ENCODE results near the gene AP2B1.
"Not testable (repeated sequence)": the region's sequence is repeated elsewhere in the genome, so short reads cannot be mapped to it uniquely, and the experiment has no call there.

The AP2B1 gene

DNA sequence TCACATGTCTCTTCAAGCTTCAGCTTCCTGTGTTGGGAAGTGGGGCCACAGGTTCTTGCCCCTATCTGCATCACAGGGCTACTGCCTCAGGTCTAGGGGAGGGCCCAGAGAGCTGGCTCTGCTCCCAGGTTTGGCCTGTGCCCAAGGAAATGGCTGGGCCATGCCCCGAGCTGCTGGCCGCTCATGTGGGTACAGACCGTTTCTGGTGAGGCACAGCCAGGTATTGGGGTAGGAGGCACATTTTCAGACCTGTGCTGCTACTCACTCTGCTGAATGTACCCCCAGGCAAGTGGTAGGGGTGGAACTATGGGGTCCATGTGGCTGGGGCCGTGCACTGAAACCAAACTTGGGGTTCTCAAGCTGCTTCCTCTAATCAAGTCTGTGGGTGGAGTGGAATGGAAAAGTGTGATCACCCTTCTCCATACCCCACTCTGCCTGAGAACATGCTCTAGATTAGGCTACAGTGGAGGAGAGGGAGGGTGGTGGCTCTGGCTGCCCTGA, 161.3 kb downstream of the AP2B1 start:
- no peak overlapping the region for H3K4me3 ChIP-seq (ENCODE audit: low read depth, low read length)
- no peak for DNase-seq (ENCODE audit: low read depth)
- TF ChIP-seq, protein P1, sequence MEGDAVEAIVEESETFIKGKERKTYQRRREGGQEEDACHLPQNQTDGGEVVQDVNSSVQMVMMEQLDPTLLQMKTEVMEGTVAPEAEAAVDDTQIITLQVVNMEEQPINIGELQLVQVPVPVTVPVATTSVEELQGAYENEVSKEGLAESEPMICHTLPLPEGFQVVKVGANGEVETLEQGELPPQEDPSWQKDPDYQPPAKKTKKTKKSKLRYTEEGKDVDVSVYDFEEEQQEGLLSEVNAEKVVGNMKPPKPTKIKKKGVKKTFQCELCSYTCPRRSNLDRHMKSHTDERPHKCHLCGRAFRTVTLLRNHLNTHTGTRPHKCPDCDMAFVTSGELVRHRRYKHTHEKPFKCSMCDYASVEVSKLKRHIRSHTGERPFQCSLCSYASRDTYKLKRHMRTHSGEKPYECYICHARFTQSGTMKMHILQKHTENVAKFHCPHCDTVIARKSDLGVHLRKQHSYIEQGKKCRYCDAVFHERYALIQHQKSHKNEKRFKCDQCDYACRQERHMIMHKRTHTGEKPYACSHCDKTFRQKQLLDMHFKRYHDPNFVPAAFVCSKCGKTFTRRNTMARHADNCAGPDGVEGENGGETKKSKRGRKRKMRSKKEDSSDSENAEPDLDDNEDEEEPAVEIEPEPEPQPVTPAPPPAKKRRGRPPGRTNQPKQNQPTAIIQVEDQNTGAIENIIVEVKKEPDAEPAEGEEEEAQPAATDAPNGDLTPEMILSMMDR (conservative IDR thresholded peaks at IDR 0.05; ENCODE audit: low read depth, low read length), result no peak

DNA sequence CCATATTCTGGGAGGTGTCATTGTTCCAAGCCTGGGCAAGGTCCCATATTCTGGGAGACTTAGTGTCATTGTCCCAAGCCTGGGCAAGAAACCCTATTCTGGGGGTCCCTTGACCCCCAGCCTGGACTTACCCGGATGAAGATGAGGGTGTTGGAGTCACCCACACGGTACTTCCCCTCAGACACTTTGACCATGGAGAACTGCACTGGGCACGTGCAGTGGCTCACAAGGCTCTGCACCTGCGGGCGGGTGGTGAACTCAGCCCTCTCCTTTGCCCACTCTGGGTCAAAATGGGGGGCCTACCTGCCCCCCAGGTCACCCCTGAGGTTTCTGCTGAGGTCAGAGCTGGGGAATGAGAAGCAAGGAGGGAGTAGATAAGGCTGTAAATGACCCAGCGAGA, 161.9 kb downstream of the AP2B1 start:
- DNase-seq (ENCODE audit: low read depth), result no peak
- TF ChIP-seq, protein P1 (conservative IDR thresholded peaks at IDR 0.05; ENCODE audit: low read depth, low read length), result no peak
- no peak overlapping the region for H3K4me3 ChIP-seq (ENCODE audit: low read depth, low read length)

DNA sequence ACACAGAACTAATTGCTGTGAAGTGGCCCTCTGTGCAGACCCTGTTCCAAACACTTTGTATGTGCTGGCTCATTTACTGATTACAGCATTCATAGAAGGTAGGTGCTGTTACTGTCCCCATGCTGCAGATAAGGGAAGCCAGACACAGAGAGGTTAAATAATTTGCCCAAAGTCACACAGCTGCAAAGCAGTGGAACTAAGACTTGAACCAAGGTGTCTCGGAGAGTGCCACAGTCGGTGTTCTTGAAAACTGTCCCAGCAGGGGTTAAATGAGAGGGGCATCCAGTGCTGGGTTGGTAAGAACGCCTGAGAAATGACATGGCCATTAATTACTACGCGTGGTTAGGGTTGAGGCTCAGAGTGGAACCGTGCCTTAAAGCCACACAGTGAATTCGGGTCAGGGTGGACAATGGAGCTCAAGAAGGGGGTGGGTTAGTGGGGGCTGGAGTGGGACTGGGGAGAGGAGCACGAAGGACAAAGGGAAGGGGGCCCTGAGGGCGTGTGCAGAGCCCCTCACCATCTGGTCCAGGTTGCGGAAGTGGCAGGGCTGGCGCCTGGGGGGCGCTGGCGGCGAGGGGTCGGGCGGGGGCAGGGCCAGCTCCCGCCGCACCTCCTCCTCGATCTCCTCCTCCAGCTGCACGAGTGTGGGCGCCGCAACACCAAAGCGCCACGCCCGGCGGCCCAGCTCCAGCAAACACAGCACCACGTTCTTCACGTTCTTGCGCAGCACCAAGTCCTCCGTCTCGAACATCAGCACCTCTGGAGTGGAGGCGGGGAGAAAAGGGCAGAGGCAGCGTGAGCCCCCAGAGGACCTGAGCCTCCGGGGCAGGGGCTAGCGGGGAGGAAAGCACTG, 162.7 kb downstream of the AP2B1 start:
- peak overlapping the region; percentile 21 for H3K4me3 ChIP-seq (ENCODE audit: low read depth, low read length)
- DNase-seq (ENCODE audit: low read depth), result peak; percentile 51
- TF ChIP-seq, protein P1 (conservative IDR thresholded peaks at IDR 0.05; ENCODE audit: low read depth, low read length), result no peak

DNA sequence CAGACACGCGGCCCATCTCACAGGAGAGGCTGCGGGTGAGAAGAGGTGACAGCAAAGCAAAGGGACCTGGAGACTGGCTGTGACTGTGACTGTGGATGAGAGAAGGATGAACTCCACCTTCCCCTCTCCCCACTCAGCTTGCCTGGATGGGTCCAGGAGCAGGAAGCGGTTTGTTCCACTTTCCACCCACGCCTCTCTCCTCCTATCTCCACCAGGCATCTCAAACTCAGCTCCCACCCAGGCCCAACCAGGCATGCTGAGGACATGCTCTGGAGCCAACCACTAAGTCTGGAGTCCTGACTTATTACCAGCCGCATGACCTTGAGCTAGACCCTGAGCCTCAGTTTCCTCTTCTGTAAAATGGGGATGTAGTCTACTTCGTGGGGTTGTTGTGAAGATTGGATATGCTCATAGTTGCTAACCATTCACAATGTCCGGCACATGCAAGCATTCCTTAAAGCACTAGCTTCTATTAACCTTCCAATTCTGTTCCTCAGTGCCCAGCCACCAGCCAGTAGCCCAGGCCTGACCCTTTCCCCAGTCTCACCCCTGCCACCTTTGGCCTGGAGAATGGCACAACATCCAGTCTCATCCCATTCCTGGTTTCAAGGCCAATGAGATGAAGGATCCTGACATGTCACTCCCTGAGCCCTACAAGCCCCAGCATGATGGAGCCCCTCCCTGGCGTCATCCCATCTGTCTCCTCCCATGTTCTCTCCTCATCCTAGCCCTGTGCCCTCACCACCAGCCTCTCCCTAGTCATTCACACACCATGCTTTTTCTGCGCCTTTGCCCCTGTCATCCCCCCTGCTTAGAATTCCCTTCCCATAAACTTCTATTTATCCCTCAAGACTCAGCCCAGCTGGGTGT, 163.6 kb downstream of the AP2B1 start:
- TF ChIP-seq, protein P1 (conservative IDR thresholded peaks at IDR 0.05; ENCODE audit: low read depth, low read length), result no peak
- DNase-seq (ENCODE audit: low read depth), result no peak
- no peak overlapping the region for H3K4me3 ChIP-seq (ENCODE audit: low read depth, low read length)

DNA sequence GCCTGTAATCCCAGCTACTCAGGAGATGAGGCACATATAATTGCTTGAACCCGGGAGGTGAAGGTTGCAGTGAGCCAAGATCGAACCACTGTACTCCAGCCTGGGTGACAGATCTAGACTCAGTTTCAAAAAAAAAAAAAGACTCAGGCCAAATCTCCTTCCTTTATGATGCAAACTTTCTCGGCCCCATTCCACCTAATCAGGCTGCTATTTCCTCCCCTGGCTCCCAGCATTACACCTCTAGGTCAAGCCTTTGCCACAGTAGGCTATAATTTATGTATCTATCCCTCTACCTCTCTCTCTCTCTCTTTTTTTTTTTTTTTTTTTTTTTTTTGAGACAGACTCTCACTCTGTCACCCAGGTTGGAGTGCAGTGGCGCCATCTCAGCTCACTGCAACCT, 164.4 kb downstream of the AP2B1 start:
- DNase-seq (ENCODE audit: low read depth); H3K4me3 ChIP-seq (ENCODE audit: low read depth, low read length): not testable (repeated sequence)

DNA sequence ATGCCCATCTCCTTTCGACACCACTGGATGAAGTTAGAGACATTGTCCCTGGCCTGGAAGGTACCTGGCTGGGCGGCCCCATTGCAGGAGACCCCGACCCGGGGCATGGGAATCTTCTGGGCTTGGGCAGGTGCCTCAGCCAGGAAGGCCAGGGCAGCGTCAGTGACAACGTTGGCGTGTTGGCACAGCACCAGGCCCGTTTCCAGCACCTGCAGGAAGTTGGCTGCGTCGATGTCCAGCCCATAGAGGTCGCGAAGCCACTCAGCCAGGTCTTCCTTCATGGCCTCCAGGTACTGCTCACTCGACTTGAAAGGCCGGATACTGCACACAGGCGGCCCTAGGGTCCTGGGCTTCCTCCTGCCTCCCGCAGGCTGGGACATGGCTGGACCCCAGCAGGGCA, 165.3 kb downstream of the AP2B1 start:
- no peak for DNase-seq (ENCODE audit: low read depth)
- H3K4me3 ChIP-seq (ENCODE audit: low read depth, low read length), result no peak overlapping the region
- TF ChIP-seq, protein P1 (conservative IDR thresholded peaks at IDR 0.05; ENCODE audit: low read depth, low read length), result no peak

All from choroid plexus epithelial cell (primary cell).